ENCODE measurements around the gene DMXL1.

GRCh38 chr5:119067450-119067849 lies 3.4 kb upstream of the DMXL1 start:
- no peak for TF ChIP-seq CTCF (IDR thresholded peaks at IDR 0.05)
- no peak for TF ChIP-seq POLR2A (IDR thresholded peaks at IDR 0.05)

Measured in Peyer's patch (tissue), 4 donors.